ENCODE measurements around the gene ELFN1. TPM values are rescaled to one million over a fixed set of nuclear protein-coding genes. Genes with fewer than 3 reads are reported as not detected.

The ELFN1 gene
- total RNA-seq, 4 donors from 2014 or later: 1.4 to 2.5 (median 1.9) TPM

DNA sequence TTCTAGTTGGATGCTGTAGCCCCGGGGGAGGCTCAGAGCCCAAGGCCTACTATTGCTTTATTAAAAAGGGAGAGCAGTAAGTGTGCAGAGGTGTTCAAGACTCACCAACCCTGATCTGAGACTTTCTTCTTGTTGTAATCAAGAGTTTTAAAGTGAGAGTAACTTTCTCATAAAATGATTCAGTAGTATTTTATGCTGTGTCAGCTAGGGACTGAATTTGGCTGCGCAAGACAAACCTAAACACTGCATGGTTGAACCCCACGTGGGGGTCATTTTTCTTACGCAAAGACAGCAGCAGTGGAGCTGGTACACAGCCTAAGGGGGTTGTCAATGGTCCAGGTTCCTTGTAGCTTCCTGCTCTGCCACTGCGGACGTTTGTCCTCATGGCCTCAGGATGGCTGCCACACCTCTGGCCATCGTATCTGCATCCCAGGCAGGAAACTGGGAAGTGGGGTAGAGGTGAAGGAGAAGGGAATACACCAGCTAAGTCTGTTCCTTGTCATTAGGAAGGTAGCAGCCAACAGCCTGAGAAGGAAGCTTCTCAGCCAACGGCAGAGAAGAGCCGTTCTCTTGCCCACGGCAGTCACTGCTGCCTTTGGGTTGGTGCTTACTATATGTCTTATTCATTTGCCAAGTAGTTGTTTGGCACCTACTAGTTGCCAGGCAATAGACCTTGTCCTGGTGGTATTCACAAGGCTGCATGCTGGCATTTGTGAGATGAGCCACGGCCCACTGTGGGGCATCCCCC lies 44.7 kb downstream of the ELFN1 start:
- H3K36me3 ChIP-seq: no peaks in the 10 kb centered on the region
- TF ChIP-seq, protein P1, sequence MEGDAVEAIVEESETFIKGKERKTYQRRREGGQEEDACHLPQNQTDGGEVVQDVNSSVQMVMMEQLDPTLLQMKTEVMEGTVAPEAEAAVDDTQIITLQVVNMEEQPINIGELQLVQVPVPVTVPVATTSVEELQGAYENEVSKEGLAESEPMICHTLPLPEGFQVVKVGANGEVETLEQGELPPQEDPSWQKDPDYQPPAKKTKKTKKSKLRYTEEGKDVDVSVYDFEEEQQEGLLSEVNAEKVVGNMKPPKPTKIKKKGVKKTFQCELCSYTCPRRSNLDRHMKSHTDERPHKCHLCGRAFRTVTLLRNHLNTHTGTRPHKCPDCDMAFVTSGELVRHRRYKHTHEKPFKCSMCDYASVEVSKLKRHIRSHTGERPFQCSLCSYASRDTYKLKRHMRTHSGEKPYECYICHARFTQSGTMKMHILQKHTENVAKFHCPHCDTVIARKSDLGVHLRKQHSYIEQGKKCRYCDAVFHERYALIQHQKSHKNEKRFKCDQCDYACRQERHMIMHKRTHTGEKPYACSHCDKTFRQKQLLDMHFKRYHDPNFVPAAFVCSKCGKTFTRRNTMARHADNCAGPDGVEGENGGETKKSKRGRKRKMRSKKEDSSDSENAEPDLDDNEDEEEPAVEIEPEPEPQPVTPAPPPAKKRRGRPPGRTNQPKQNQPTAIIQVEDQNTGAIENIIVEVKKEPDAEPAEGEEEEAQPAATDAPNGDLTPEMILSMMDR (IDR thresholded peaks at IDR 0.05): no peak
- no peak for TF ChIP-seq POLR2A (IDR thresholded peaks at IDR 0.05)
- H3K4me3 ChIP-seq: no peak overlapping the region
- WGBS: 81% methylated on average over 11 of the region's 11 CpGs
- no peak overlapping the region for H3K27ac ChIP-seq
- no peak for DNase-seq (ENCODE audit: low spot score in 2 of 2)
- peaks cover 20% of the 10 kb centered on the region for H3K4me1 ChIP-seq
- peaks cover 8% of the 10 kb centered on the region for H3K27me3 ChIP-seq
- no peaks in the 10 kb centered on the region for H3K9me3 ChIP-seq

DNA sequence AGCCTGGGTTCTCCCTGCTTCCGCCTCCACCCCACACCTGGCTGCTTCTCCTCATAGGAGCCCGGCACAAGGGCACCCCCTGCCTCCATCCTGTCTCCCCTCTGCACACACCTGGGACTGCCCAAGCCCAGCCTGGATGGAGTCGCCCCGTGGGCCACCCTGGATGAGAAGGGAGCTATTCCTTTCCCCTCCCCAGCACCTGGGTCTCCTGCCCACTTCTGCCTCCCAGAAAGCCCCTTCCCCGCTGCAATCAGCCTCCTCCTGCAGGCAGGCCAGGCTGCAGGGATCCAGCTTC lies 45.2 kb downstream of the ELFN1 start:
- Histone ChIP-seq H3K27me3 (peaks cover 8% of the 10 kb centered on the region), H3K4me3 (no peak overlapping the region), H3K36me3 (no peaks in the 10 kb centered on the region), H3K4me1 (peaks cover 26% of the 10 kb centered on the region), H3K27ac (no peak overlapping the region), H3K9me3 (no peaks in the 10 kb centered on the region)
- no peak for TF ChIP-seq POLR2A (IDR thresholded peaks at IDR 0.05)
- TF ChIP-seq, protein P1 (IDR thresholded peaks at IDR 0.05): no peak
- no peak for TF ChIP-seq POLR2AphosphoS5 (IDR thresholded peaks at IDR 0.05)
- no peak for TF ChIP-seq EP300 (IDR thresholded peaks at IDR 0.05)
- DNase-seq (ENCODE audit: low spot score in 2 of 2): no peak
- 86% methylated on average over 5 of the region's 5 CpGs for WGBS

DNA sequence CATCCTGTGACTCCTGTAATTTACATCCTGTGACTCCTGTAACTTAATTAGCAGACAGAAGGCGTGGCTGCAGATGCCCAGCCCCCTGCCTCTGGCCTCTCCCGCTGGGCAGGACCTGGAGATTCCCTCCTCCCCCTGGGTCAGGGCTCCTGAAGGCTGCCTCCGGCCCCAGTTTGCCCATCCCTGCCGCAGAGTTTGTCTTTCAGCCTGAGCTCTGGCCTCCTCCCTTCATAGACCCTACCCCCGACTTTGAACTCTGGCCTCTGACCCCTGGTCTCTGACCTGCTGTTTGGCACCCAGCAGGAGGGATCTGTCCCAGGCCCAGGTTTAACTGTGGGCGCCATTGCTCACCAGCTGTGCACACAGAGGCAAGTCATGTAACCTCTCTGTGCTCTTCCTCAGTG lies 45.6 kb downstream of the ELFN1 start:
- Histone ChIP-seq H3K4me1 (peaks cover 29% of the 10 kb centered on the region), H3K36me3 (no peaks in the 10 kb centered on the region), H3K27ac (no peak overlapping the region), H3K4me3 (no peak overlapping the region), H3K9me3 (no peaks in the 10 kb centered on the region), H3K27me3 (peaks cover 8% of the 10 kb centered on the region)
- no peak for DNase-seq (ENCODE audit: low spot score in 2 of 2)
- 85% methylated on average over 6 of the region's 6 CpGs for WGBS
- no peak for TF ChIP-seq POLR2AphosphoS5 (IDR thresholded peaks at IDR 0.05)
- TF ChIP-seq EP300 (IDR thresholded peaks at IDR 0.05): no peak
- TF ChIP-seq, protein P1 (IDR thresholded peaks at IDR 0.05): no peak
- TF ChIP-seq POLR2A (IDR thresholded peaks at IDR 0.05): no peak

DNA sequence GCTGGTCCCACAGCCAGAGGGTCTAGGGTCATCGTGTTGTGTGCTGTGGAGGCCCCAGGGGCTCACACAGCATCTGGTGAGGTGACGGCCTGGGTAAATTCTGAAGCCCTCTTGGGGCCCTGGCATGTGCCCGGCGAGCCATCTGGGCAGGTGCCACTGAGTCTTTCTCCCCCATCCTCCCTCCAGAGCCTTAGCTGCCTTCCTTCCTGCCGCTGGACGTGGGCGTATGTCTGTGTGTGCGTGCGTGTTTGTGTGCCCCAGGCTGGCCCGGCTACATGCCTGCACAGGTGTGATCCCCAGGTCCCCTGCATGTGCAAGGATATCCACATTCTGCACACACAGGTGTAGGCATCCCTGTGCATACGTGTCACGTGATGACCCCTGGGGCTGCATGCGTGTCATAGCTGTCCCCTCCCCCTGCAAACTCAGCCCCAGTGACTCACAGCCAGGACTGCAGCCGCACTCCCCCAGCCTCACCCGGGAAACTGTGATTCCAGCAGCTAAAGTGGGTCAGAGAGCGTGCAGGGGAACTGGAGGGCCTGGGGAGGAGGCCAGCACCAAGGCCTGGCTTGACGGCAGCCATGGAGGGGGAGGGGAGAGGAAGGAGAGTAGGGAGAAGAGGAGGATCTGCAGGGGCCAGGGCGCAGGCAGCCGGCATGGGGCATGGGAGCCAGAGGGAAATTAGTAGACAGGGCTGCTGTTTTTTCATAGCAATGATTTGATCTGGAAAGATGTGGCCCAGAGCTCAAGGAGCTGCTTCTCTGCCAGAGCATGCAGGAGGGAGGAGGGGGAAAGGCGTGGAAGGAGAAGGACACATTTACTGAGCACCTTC lies 46.4 kb downstream of the ELFN1 start:
- 51% methylated on average over 20 of the region's 20 CpGs for WGBS
- Histone ChIP-seq H3K36me3 (no peaks in the 10 kb centered on the region), H3K4me3 (no peak overlapping the region), H3K9me3 (no peaks in the 10 kb centered on the region), H3K4me1 (peaks cover 29% of the 10 kb centered on the region), H3K27ac (no peak overlapping the region), H3K27me3 (peaks cover 5% of the 10 kb centered on the region)
- TF ChIP-seq, protein P1 (IDR thresholded peaks at IDR 0.05): no peak
- TF ChIP-seq POLR2AphosphoS5 (IDR thresholded peaks at IDR 0.05) (no peak), POLR2A (IDR thresholded peaks at IDR 0.05) (no peak), EP300 (IDR thresholded peaks at IDR 0.05) (no peak)
- no peak for DNase-seq (ENCODE audit: low spot score in 2 of 2)

DNA sequence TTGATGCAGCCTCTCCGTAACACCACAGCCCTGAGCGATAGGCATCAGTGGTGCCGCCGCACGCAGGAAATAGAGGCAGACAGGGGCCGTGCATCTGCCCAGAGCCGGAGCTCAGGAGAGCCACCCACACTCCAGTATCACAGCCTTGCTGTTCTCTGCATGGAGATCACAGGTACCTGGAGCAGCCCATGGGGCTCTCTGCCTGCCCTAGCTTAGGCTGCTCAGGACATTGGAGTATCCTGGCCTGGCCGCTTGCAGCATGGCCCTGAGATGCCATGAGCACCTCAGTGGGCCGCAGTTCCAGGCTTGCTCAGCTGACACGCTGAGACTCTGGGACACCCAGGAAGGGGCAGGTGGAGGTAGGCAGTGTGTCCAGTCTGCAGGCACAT lies 47.0 kb downstream of the ELFN1 start:
- H3K27ac ChIP-seq: no peak overlapping the region
- DNase-seq (ENCODE audit: low spot score in 2 of 2): no peak
- H3K4me3 ChIP-seq: no peak overlapping the region
- peaks cover 5% of the 10 kb centered on the region for H3K27me3 ChIP-seq
- WGBS: 50% methylated on average over 7 of the region's 10 CpGs
- H3K4me1 ChIP-seq: peaks cover 29% of the 10 kb centered on the region
- no peaks in the 10 kb centered on the region for H3K9me3 ChIP-seq
- TF ChIP-seq POLR2A (IDR thresholded peaks at IDR 0.05) (no peak), POLR2AphosphoS5 (IDR thresholded peaks at IDR 0.05) (no peak), EP300 (IDR thresholded peaks at IDR 0.05) (no peak)
- TF ChIP-seq, protein P1 (IDR thresholded peaks at IDR 0.05): no peak
- no peaks in the 10 kb centered on the region for H3K36me3 ChIP-seq
